Measurements from ENCODE around the gene BMERB1.

The BMERB1 gene

GRCh38 chr16:15493466-15494180 is 59.2 kb downstream of the BMERB1 start:
- Histone ChIP-seq H3K4me3 (IDR thresholded peaks at IDR 0.05; ENCODE audit: insufficient read depth, low read depth, low read length) (no peak overlapping the region), H3K4me2 (no peak overlapping the region), H3K27ac (no peak overlapping the region)

GRCh38 chr16:15494236-15494635 is 59.8 kb downstream of the BMERB1 start:
- H3K27me3 ChIP-seq (ENCODE audit: insufficient read depth, low read depth), result no peaks in the 10 kb centered on the region
- H3K79me2 ChIP-seq (ENCODE audit: insufficient read depth, low read depth), result no peaks in the 10 kb centered on the region
- no peaks in the 10 kb centered on the region for H4K20me1 ChIP-seq (ENCODE audit: insufficient read depth)
- no peak overlapping the region for H3K9ac ChIP-seq
- no peak for TF ChIP-seq CTCF (conservative IDR thresholded peaks at IDR 0.05; ENCODE audit: low read depth, low read length)
- no peaks in the 10 kb centered on the region for H3K4me1 ChIP-seq (ENCODE audit: low read depth, poor library complexity, severe bottlenecking)
- no peak overlapping the region for H2AFZ ChIP-seq (ENCODE audit: low read depth)
- H3K27ac ChIP-seq, result no peak overlapping the region
- no peak overlapping the region for H3K4me3 ChIP-seq (IDR thresholded peaks at IDR 0.05; ENCODE audit: insufficient read depth, low read depth, low read length)
- no peaks in the 10 kb centered on the region for H3K36me3 ChIP-seq (ENCODE audit: insufficient read depth)
- no peak overlapping the region for H3K4me2 ChIP-seq

More at GRCh38 chr16:15493466-15494180, 59.2 kb downstream of the BMERB1 start:
- no peaks in the 10 kb centered on the region for H3K27me3 ChIP-seq (ENCODE audit: insufficient read depth, low read depth)
- H3K9ac ChIP-seq, result no peak overlapping the region
- H4K20me1 ChIP-seq (ENCODE audit: insufficient read depth), result no peaks in the 10 kb centered on the region
- no peaks in the 10 kb centered on the region for H3K79me2 ChIP-seq (ENCODE audit: insufficient read depth, low read depth)
- H3K4me1 ChIP-seq (ENCODE audit: low read depth, poor library complexity, severe bottlenecking), result no peaks in the 10 kb centered on the region
- H2AFZ ChIP-seq (ENCODE audit: low read depth), result no peak overlapping the region
- TF ChIP-seq CTCF (conservative IDR thresholded peaks at IDR 0.05; ENCODE audit: low read depth, low read length), result no peak
- H3K36me3 ChIP-seq (ENCODE audit: insufficient read depth), result no peaks in the 10 kb centered on the region

GRCh38 chr16:15495898-15496297 is 61.5 kb downstream of the BMERB1 start:
- Histone ChIP-seq H3K4me1 (ENCODE audit: low read depth, poor library complexity, severe bottlenecking) (no peaks in the 10 kb centered on the region), H3K9ac (no peak overlapping the region), H4K20me1 (ENCODE audit: insufficient read depth) (no peaks in the 10 kb centered on the region), H3K4me2 (no peak overlapping the region), H2AFZ (ENCODE audit: low read depth) (no peak overlapping the region), H3K4me3 (IDR thresholded peaks at IDR 0.05; ENCODE audit: insufficient read depth, low read depth, low read length) (no peak overlapping the region), H3K27me3 (ENCODE audit: insufficient read depth, low read depth) (no peaks in the 10 kb centered on the region), H3K79me2 (ENCODE audit: insufficient read depth, low read depth) (no peaks in the 10 kb centered on the region), H3K36me3 (ENCODE audit: insufficient read depth) (no peaks in the 10 kb centered on the region), H3K27ac (no peak overlapping the region)
- TF ChIP-seq CTCF (conservative IDR thresholded peaks at IDR 0.05; ENCODE audit: low read depth, low read length), result no peak

GRCh38 chr16:15498427-15499175 is 64.2 kb downstream of the BMERB1 start:
- H2AFZ ChIP-seq (ENCODE audit: low read depth), result no peak overlapping the region
- no peak overlapping the region for H3K4me3 ChIP-seq (IDR thresholded peaks at IDR 0.05; ENCODE audit: insufficient read depth, low read depth, low read length)
- no peaks in the 10 kb centered on the region for H3K36me3 ChIP-seq (ENCODE audit: insufficient read depth)
- TF ChIP-seq CTCF (conservative IDR thresholded peaks at IDR 0.05; ENCODE audit: low read depth, low read length), result no peak
- no peak overlapping the region for H3K27ac ChIP-seq
- H3K4me2 ChIP-seq, result no peak overlapping the region
- H3K27me3 ChIP-seq (ENCODE audit: insufficient read depth, low read depth), result no peaks in the 10 kb centered on the region
- no peaks in the 10 kb centered on the region for H4K20me1 ChIP-seq (ENCODE audit: insufficient read depth)
- no peaks in the 10 kb centered on the region for H3K4me1 ChIP-seq (ENCODE audit: low read depth, poor library complexity, severe bottlenecking)
- H3K9ac ChIP-seq, result no peak overlapping the region
- no peaks in the 10 kb centered on the region for H3K79me2 ChIP-seq (ENCODE audit: insufficient read depth, low read depth)

Data from KMS-11 (cell line).